Cerebellar cortex (tissue), 1 donor: ENCODE results near the gene PLEKHB1.
A peak's percentile ranks its signal among the peaks of the same experiment; 100 is the strongest.

Experiments
- DNase-seq: peaks from one replicate; pipeline ENCODE4 v3.0.0-alpha.2; 2015; ENCODE audit warnings: low spot score

The PLEKHB1 gene

DNA sequence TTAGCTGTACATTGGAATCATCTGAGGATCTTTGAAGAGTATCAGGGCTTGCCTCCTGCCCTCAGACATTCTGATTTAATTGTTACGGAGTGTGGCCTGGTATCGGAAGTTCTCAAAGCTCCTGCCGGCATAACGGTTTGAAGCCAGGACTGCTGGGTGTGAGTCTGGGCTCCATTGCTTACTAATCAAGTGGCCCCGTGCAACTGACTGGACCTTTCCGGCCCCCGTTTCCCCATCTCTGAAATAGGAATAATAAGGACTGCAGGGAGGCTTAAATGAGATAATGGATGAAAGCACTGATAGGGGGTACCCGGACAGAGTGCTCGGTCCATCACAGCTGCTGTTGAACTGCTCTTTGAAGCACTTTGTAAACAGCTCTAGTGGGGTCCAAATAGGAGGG is 1.7 kb downstream of the PLEKHB1 start:
- no peak for DNase-seq

DNA sequence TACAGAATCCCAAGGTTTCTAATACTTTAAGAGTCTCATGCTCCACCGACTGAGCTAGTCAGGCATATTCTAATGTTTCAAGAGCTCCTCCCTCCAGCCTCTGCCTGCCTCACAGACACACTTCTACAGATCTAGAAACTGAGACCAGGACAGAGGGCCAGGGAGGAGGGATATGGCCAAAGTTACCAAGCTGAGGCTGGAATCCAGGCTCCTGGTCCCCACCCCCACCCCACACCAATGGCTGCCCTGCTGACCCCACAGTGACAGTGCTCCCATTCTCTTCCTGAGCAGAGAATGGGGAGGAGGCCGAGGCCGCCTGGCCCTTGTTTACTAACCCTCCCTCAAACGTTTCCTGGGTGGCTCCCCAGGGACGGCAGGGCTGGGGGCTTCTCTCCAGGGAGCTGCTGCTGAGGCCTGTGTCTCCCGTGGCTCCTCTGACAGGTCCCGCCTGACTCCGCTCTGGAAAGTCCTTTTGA is 2.2 kb downstream of the PLEKHB1 start:
- no peak for DNase-seq

DNA sequence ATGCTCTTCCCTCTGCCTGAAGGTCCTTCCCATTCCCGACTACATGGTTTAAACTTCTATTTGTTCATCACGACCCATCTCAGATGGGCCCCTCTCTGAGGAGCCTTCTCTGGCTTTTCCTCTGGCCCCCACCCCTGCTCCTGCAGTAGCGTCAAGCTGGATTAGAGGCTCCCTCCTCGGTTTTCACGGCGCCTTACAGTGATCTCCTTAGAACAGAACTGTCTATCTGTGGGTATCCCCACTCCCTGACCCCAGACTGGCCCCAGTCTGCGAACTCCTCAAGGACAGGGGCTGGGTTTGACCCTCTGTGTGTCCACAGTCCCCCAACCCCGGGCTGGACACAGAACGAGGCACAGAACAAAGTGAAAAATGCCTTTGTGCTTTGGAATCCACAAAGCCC is 2.8 kb downstream of the PLEKHB1 start:
- DNase-seq = no peak

GRCh38 chr11:73650400-73650799 is 4.0 kb downstream of the PLEKHB1 start:
- DNase-seq = no peak

DNA sequence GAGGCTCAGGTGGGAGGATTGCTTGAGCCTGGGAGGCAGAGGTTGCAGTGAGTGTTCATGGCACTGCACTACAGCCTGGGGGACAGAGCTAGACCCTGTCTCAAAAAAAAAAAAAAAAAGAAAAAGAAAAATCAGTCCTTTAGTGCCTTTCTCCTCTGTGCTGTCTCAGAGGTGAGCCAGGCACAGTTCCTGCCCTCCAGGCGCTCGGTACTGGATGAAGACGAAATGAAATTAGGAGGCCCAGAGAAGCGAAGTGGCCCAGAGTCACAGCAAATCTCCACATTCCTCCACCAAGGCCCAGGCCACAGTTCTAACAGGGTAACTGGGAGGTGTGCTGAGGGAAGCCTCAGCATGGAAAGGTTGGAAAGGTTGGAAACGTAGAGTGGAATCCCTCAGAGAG is 4.9 kb downstream of the PLEKHB1 start:
- no peak for DNase-seq

GRCh38 chr11:73651661-73652045 is 5.3 kb downstream of the PLEKHB1 start:
- DNase-seq = no peak

- DNase-seq = no peak
Measured at GRCh38 chr11:73652046-73652730, 5.8 kb downstream of the PLEKHB1 start.

- no peak for DNase-seq
Measured at GRCh38 chr11:73652856-73653559, 6.6 kb downstream of the PLEKHB1 start.

DNA sequence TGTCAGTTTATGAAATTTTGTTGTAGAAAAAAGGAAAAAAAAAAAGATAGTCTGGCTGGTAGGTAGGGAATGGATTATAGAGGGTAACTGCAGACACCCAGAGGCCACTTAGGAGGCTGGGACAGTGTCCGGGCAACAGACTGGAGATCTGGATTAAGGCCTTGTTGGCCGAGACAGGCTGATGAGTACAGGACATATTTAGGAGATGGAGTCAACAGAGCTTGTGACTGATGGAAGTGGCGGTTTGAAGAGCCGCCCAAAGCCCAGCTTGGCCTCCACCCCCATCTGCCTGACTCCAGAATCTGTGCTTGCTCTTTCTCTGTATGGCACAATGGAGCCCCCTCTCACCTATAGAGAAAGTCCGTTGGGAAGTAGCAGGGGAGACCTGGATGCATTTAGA is 7.6 kb downstream of the PLEKHB1 start:
- DNase-seq = no peak

GRCh38 chr11:73654482-73655021 is 8.2 kb downstream of the PLEKHB1 start:
- no peak for DNase-seq

- DNase-seq = no peak
Measured at GRCh38 chr11:73655686-73656085, 9.3 kb downstream of the PLEKHB1 start.

GRCh38 chr11:73656985-73657384 is 10.6 kb downstream of the PLEKHB1 start:
- no peak for DNase-seq

DNA sequence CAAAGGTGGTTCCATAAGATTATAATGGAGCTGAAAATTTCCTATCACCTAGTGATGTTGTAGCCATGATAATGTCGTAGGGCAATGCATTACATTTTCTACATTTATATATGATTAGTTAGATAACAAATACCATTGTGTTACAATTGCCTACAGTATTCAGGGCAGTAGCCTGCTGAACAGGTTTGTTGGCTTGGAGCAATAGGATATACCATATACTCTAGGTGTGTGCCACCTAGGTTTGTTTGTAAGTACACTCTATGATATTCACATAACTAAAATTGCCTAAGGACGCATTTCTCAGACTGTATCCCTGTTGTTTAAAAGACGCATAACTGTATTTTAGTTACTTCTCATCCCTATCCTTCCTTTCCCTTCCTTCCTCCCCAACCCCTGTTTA is 13.6 kb downstream of the PLEKHB1 start:
- DNase-seq = no peak

DNA sequence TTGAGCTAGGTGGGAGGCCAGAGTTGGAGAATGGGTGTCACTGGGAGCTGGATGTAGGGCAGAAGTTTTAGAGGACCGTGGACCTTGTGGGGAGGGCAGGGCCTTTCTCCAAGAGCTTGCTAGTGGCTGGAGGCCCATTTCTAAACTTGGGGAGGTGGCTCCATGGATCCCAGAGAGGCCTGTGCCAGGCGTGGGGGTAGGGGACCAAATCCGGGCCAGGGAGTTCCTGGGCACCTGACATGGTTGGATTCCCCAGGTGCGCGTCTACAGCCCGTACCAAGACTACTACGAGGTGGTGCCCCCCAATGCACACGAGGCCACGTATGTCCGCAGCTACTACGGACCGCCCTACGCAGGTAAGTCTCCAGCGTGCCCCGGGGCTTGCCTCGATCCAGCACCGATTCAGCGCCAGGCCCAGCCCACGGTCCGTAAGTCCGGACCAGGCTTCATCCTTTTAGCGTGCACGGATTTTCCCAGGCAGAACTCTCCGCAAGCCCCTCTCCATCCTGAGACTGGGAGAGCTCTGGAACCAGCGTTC is 14.2 kb downstream of the PLEKHB1 start:
- no peak for DNase-seq

DNA sequence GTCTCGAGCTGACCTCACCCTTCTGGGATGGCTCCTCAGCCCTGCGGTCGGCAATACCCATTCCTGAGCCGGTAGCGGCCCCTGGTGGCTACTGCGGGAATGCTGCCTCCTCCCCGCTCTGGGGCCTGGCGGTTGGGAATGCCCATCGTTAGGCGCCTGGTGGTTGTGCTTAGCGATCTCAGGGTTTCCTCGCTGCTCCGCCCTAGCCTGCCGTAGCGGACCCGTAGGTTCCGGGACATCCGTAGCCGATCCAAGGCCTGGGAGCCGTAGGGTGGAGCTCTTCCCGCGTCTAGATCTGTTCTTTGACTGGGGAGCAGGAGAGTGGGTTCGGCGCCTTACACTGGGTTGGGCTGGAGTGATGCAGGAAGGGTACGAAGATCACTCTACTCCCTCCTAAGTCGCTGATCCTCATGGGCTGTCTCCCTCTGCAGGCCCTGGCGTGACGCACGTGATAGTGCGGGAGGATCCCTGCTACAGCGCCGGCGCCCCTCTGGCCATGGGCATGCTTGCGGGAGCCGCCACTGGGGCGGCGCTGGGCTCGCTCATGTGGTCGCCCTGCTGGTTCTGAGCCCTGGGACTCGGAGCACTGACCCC is 14.8 kb downstream of the PLEKHB1 start:
- DNase-seq = peak; percentile 92

GRCh38 chr11:73662445-73663157 is 16.2 kb downstream of the PLEKHB1 start:
- no peak for DNase-seq

- no peak for DNase-seq
Measured at GRCh38 chr11:73663604-73664495, 17.5 kb downstream of the PLEKHB1 start.

- DNase-seq = no peak
Measured at GRCh38 chr11:73664877-73665276, 18.5 kb downstream of the PLEKHB1 start.

DNA sequence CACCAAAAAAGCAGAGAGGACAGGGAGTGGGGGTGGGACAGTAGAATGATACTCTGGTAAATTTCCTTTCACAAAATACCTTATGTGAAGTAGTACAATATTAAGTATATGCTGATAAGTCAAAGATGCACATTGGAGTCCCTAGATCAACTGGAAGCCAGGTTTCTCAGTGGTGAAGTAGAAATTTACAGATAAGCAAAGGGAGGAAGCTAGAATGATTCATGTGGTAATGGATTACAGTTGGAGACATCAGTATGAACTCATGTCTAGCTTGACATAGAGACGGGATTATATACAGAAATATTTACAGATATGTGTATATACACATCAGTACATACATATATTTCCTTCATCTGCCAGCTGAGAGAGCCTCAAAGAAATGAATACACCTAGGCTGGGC is 21.5 kb downstream of the PLEKHB1 start:
- DNase-seq = no peak

DNA sequence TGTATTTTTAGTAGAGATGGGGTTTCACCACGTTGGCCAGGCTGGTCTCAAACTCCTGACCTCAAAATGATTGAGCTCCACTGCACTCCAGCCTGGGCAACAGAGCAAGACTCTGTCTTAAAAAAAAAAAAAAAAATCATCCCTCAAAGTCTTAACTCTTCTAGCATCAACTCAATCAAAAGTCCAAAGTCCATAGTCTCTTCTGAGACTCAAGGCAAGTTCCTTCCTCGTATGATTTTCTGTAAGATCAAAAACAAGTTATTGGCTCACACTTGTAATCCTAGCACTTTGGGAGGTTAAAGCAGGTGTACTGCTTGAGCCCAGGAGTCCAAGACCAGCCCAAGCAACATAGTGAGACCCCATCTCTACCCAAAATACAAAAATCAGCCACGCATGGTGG is 24.4 kb downstream of the PLEKHB1 start:
- DNase-seq = no peak

DNA sequence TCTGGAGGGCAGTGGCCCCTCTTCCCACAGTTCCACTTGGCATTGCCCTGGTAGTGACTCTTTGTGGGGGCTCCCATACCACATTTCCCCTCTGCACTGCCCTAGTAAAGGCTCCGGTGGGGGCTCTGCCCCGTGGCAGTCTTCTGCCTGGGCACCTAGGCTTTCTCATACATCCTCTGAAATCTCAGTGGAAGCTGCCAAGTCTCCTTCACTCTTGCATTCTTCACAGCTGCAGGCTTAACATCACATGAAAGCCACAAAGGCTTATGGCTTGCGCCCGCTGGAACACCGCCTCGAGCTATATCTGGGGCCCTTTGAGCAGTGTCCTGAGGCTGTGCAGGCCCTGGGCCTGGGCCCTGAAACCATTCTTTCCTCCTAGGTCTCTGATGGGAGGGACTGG is 25.3 kb downstream of the PLEKHB1 start:
- DNase-seq = no peak
